HG02623 (cell line): ENCODE measurements around the gene RHOB.
"Not testable (repeated sequence)": the region's sequence is repeated elsewhere in the genome, so short reads cannot be mapped to it uniquely, and the experiment has no call there.

Experiments
- ATAC-seq: cut with Tn5 transposase; IDR thresholded peaks from one replicate; pipeline ENCODE4 v1.9.1; 2021; ENCODE audit warnings: moderate library complexity; ENCODE audit not compliant: unreplicated experiment

RHOB gene

DNA sequence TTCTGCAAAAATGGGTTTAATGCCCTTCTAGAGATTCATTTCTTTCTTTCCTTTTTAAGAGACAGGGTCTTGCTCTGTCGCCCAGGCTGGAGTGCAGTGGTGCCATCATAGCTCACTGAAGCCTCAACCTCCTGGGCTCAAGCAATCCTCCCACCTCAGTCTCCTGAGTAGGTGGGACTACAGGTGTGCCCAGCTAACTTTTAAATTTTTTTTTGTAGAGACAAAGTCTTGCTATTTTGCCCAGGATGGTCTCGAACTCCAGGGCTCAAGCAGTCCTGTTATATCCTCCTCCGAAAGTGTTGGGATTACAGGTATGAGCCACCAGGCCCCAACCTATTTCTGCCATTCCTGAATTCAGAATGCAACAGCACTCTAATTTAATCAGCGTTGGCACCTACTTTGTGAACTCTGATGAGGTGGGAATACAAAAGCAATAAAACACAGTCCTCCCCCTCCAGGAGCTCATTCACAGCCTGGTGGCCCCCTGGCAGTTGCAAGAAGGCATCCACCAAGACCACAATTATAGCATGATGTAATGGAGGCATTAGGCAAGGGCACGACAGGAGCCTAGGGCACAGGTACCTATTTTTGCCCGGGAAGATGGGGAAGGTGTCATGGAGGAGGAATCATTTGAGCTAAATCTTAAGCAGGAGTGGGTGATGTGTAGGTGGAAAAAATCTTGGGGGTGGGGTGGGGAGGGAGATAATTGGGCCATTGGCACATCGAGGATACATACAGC lies 5.1 kb downstream of the RHOB start:
- no peak for ATAC-seq

DNA sequence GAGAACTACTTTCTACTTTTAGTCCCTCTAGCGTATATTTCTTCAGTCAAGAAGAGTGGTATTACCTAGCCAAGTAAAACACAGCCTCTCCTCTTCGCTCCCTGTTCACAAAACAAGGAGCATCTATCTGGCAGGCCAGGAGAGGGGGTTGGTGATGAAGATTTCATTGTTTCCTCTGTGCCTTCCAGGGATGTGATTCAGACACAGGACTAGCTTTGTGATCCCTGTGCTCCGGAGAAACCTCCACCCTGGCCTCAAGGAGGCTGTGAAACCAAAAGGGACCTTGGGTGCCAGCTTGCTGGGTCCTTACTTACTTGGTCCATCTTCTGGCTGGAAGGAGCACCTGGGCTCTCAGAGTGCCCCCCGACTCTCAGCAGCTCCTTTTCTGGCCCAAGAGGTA lies 5.7 kb downstream of the RHOB start:
- ATAC-seq: no peak

DNA sequence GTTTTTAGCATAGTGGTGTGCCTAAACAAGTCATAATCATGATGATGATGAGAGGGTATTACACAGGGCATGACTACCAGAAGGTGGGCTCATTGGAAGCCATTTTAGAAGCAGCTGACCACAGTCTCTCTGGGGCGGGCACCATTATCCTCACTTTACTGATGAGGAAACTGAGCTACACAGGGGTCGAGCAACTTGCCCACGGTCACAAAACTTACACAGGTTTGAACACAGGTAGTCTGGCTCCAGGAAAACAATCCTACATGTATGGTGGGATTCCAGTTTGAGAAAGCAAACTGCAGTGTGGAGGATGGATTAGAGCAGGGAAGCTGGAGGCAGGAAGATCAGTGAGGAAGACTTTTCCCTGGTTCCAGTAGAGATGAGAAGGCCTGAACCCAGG lies 6.2 kb downstream of the RHOB start:
- ATAC-seq: no peak

DNA sequence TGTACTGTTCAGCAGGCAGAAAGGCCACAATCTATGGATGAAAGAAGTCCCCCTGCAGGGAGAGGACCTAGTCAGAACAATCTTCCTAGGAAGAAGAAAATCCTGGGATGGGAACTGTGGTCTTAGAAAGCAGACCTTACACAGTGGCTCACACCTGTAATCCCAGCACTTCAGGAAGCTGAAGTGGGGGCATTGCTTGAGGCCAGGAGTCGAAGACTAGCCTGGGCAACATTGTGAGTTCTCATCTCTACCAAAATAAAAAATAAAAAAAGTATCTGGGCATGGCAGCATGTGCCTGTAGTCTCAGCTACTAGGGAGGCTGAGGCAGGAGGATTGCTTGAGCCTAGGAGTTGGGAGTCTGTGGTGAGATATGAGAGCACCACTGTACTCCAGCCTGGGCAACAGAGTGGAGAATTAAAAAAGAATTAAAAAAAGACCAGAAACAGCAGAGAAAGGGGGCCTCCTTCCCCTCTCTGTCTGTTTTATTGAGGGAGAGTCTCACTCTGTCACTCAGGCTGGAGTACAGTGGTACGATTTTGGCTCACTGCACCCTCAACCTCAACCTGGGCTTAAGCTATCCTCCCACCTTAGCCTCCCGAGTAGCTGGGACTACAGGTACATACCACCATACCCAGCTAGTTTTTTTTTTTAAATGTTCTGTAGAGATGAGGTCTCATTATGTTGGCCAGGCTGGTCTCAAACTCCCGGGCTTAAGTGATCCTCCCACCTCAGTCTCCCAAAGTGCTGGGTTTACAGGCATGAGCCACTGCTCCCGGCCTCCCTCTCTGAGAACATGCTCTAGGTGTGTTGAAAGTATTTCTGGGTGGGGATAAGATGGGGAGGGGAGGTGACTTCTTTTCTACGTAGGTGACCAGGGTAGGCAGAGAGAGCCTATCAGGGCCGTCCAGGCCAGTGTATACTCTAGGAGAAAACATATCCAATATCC lies 7.4 kb downstream of the RHOB start:
- ATAC-seq: no peak

DNA sequence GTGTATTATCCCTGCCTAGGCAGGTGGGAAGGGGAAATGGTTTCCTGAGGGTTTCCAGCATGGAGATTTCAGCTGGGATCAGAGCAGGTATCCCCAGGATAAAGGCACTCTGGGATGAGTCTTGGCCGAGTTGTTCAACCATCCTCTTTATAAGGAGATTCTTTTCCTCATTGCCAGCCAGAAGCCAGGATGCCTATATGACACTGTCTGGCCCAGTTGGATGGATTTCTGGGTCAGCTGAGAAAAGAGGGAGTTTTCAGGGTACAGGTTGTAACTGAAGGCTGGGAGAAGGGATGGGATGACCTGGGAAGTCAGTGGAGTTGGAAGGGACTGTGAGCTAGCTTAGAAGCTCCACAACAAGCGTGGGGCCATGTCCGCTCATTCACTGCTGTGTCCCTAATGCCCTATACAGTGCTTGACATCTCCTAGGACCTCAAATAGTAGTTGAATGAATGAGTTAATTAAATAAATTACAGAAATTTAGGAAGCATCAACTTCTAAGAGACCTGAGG lies 8.3 kb downstream of the RHOB start:
- ATAC-seq: no peak

DNA sequence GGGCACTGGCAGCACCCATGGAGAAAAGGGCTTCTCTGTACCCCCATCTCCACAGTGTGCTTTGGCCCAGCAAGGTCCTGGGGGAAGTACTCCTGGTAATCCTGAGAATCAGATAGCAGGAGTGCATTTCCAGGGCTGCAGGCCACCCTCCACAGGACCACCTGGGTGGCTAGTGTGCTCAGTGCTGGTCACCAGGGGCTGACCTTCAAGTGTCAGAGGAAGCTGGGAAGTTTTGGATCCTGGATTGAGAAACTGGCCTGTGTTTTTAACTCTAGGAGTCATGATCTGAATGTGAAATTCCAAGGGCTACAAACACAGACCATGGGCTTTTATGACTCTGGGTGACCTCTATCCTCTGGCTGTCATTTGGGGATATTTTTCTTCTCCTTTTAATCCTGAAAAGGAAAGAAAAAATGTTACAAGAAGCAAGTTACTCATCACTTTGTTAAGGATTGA lies 9.3 kb downstream of the RHOB start:
- no peak for ATAC-seq

DNA sequence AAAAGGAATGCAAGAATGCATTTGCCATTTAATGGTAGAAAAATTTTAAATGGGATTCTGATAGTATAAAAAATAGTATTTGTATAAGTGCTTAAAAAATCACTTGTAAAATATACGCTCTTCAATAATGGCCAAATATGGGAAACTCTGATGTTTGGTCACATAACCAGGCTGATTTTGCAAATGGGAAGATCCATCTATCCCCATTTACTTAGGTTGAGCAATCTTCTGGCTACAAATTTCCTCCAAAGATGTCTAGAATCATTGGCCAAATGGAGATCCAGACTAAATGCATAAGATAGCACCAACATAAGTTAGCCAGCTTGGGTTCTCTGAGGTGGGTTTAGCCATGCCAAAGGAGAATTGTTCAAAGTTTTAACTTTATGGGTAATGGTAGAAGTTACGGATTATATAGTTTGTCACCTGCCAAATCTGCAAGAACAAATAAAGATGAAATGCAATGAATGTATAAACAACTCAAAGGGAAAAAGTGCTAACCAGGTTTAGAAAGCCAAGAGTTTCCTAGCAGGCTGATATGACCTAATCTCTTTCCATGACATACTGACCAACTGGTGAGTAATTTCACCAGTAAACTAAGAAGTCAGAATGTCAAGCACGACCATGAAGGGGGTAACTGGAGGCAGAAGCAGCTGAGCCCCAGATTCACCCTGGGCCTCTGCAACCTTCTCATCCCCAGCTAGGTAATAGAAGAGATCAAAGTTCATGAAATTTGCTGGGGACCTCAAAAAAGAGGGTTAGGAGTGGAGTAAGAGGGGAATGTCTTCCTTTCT lies 10.0 kb downstream of the RHOB start:
- no peak for ATAC-seq

DNA sequence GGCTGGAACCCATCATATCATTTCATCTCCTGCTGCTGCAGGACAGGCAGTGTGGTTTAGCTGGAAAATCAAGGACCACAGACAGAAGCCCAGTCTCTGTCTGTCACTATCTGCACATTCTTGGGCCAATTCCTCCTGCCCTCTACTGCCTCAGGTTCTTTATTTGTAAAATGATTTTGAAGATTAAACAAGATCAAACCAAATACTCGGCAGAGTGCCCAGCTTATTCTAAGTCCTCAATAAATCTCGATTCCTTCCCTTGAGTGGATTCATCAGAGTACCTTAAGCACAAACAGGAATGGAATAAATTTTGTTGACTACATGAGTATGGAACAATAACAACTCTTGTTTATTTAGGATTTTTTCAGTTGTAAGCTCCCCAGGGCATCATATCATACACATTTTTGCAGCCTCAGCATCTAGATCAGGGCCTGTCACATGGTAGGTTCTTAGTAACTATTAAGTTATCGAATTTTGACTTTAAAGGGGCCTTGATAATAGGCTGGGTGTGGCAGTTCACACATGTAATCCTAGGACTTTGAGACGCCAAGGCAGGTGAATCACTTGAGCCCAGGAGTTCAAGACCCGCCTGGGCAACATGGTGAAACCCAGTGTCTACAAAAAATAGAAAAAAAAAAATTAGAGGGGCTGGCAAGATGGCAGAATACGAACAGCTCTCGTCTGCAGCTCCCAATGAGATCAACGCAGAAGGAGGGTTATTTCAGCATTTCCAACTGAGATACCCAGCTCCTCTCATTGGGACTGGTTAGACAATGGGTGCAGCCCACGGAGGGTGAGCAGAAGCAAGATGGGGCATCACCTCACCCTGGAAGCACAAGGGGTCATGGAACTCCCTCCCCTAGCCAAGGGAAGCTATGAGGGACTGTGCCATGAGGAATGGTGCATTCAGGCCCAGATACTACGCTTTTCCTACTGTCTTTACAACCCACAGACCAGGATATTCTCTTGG lies 11.1 kb downstream of the RHOB start:
- no peak for ATAC-seq

DNA sequence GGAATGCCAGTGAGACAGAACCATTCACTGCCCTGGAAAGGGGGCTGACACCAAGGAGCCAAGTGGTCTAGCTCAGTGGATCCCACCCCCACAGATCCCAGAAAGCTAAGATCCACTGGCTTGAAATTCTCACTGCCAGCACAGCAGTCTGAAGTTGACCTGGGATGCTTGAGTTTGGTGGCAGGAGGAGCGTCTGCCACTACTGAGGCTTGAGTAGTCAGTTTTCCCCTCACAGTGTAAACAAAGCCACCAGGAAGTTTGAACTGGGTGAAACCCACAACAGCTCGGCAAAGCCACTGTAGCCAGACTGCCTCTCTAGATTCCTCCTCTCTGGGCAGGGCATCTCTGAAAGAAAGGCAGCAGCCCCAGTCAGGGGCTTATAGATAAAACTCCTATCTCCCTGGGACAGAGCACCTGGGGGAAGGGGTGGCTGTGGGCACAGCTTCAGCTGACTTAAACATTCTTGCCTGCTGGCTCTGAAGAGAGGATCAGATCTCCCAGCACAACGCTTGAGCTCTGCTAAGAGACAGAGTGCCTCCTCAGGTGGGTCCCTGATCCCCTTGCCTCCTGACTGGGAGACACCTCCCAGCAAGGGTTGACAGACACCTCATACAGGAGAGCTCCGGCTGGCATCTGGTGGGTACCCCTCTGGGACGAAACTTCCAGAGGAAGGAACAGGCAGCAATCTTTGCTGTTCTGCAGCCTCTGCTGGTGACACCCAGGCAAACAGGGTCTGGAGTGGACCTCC lies 12.0 kb downstream of the RHOB start:
- ATAC-seq: not testable (repeated sequence)

DNA sequence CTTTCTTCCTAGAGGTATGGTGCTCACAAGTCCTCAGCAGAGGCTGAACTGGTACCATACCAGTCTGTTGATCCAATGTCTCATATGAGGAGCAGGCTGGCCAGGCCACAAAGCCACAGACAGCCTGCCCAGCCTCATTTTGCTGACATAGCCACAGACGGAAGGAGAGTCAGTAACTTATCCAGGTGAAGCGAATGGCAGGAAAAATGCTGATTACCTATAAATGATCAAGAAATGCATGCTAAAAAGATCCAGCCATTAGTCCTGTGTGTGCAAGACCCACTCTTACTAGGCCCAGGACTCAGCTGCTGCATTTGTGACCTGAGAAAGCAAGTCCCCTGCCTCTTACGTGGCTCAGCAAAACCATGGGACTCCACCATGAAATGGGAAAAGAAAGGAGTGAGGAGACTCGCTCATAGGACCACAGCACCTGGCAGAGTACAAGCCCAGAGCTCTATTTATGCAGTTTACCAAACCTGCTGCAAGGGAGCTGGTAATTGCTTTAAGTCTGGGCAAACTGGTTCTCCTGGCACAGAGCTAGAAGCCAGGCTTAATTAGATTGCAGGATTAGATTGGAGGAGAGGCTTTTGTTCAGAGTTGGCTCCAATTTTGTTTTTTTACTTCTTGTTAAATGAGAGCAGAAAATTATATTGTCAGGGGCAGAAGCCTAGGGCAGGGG lies 19.0 kb downstream of the RHOB start:
- ATAC-seq: no peak

DNA sequence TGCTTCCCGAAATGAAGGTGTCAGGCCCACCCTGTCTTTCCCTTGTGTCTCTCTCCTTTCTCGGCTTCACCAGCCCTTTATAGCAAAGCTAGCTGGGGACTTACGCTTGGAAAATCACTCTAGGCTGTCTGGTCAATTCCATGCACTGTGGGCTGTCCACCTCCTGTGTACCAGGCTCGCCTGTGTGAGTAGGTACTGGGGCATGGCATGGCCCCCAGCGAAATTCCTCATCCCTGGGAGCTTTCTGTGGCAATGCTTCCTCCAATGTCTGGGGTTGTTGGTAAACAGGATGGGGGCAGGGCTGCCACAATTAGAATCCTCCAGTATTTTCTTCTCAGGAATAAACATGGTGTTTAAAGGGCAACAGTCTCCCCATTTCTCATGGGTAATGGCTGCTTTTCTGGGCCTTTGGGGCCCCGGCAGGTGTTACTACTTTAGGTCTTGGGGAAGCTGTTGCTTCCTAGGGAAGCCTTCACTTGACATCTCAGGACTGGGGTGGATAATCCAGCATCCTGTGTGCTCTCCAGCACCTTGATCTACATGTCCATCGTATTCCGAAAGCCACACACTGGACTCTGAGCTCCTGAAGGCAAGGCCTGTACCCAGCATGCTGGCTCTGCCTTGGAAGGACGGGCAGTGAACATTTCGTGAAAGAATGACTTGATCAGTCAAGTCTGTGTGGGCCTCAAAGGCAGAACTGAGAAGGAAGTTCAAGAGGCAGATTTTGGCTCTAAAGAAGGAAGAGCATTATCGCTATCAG lies 21.1 kb downstream of the RHOB start:
- no peak for ATAC-seq

DNA sequence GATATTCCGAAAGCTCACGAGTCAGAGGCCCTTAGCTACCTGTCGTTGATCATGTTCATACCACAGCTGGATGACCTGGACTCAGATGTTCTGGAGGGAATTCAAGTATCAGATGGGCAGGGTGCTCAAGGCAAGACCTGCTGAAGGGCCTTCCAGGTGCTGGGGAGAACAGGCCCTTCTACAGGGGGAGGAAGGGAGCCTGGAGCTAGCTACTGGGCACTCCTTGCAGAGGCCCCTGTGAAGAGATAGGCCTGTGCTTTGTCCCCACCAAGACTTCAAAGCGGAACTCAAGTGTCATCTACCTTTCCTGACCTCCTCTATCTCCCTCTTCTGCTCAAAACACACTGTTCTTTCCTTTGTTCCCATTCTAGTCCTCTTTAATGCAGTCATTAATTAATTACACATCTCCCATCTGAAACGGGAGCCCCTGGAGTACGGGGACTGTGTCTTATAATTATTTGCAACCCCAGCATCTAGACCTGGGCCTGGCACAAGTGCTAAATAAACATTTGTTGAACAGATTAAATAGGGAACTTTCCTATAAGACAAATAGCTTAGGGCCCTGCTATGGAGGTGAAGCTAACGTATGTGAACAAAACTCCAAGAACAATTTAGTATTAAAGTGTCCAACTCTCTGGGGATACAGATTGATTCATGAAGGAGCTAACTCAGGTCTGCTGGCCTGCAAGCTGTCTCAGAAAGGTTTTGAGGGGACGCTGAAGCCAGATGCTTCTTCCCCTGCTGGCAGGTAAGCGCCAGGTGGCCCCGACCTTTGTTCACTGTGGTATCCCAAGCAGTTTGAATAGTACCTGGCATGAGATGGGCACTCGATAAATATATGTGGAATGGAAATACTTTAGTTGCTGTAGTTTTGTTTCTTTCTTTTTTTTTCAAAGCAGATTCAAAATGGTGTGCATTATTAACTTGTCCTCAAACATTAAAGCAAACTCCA lies 22.0 kb downstream of the RHOB start:
- ATAC-seq: no peak

DNA sequence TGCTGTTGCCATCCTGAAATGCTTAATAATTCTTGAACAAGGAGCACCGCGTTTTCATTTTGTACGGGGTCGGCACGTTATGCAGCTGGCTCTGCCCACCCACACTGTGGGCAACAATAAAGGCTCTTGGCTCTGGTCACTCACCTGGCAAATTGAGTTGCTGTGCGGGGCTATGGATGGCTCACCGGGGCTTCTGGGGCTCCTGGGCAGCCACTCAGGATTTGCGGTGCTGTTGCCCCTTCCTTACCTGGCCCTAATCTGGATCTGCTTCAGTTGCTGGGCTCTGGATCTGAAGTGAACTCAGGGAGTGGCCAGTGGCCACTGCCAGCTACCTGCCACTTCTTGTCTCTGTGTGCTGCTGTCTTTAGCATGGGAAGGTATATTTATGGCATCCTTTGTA lies 22.7 kb downstream of the RHOB start:
- no peak for ATAC-seq

DNA sequence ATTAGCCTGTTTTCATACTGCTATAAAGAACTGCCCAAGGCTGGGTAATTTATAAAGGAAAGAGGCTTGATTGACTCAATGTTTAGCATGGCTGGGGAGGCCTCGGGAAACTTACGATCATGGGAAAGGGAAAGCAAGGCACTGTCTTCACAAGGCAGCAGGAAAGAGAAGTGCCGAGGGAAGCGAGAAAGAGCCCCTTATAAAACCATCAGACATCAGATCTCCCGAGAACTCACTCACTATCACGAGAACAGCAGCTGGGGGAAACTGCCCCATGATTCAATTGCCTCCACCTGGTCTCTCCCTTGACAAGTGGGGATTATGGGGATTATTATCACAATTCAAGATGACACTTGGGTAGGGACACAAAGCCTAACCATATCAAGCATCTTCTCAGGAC lies 23.3 kb downstream of the RHOB start:
- no peak for ATAC-seq

DNA sequence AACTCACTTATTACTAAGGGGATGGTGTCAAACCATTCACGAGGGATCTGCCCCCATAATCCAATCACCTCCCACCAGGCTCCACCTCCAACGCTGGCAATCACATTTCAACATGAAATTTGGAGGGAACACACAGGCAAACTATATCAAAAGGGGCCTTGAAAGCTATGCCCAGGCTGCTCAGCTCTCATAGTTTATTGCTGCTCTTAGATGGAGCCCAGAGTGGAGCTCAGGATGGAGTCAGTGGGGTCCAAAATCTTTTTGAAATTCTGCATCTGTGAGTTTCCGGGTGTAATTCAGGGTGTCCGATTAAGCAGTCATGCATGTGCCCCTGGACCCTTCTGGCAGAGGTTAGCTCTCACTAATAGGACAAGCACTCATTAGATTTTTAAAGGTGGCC lies 24.3 kb downstream of the RHOB start:
- ATAC-seq: no peak

DNA sequence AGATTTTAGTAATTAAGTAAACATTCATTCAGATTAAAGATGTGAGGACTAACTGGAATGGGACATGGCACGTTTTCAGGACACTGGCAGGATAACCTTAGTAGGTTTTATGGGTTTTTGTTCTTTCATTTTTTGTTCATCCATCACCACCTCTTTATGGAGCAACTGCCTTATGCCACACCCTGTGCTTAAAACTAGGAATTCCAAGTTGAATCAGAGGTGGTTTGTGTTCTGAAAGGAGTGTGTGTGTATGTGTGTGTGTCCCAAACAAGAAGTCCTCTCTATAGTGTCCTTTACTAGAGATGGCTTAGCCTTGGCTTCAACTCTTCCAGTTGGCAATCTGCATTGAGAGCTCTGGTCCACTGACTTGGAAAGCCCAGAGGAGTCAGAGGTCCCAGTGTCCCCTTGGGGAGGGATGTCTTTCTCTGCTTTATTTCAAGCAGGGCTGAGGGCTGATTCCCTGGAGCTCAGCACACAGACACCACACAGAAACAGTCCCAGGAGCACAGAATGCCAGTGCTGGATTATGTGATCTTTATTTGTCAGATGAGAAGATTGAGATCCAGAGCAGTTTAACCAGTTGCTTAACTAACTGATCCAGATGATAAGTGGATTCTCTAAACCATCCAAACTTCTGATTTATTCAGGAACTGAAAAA lies 25.2 kb downstream of the RHOB start:
- no peak for ATAC-seq
